K562 (cell line): ENCODE measurements around the gene IRF2BP2. TPM values are rescaled to one million over a fixed set of nuclear protein-coding genes. Genes with fewer than 3 reads are reported as not detected.

Experiments
- HNRNPL ChIP-seq: fragments of 200-400 bp; formaldehyde crosslinking; IDR thresholded peaks from 2 replicates; pipeline ENCODE4 v1.6.1; 2017; ENCODE audit warnings: low read depth, mild to moderate bottlenecking, low read length
- XRCC4 ChIP-seq: IDR thresholded peaks from one replicate; pipeline ENCODE4 v1.6.1; 2011; ENCODE audit not compliant: insufficient read depth, insufficient read length; ENCODE audit errors: extremely low read depth
- polyA plus RNA-seq, 8 experiments: library from polyadenylated mRNA; depleted of rRNA in 4 of 8; stranded (reverse) in 5 of 8; unstranded in 3 of 8; fragments of >200 nt; fragmentation: Nextera tagmentation in 2 of 8; fragmentation: Illumina TruSeq in 1 of 8; extraction: Ambion mirVana in 2 of 8; extraction: Trizol in 1 of 8; gene quantifications; 2 replicates each; pipeline versions ENCODE4 v1.2.1 to v1.2.3, GENCODE V29; 2011 to 2014; ENCODE audit warnings: inconsistent platforms in 1 of 8, missing spikeins in 1 of 8
- total RNA-seq, 7 experiments: library from RNA; depleted of rRNA in 6 of 7; stranded (reverse); fragments of >200 nt in 6 of 7; fragmentation: Illumina TruSeq in 2 of 7; extraction: Trizol in 2 of 7; gene quantifications; 2 replicates each; pipeline versions ENCODE4 v1.2.1 to v1.2.3, GENCODE V29; 2011 to 2021; ENCODE audit warnings: low replicate concordance in 1 of 7
- TF ChIP-seq, protein P1 (sequence below), 2 experiments: fragments of 450-650 bp in 1 of 2; sonication (generic) in 1 of 2; formaldehyde crosslinking in 1 of 2; IDR thresholded peaks; 2 replicates each; pipeline versions ENCODE4 v1.7.1 to v1.9.0; 2016 to 2022; ENCODE audit warnings: inconsistent platforms in 1 of 2, mild to moderate bottlenecking in 1 of 2, missing genetic modification reagents in 1 of 2

IRF2BP2 gene
- total and polyA plus RNA-seq, 9 of the 15 experiments (the other 6 are each of a cell fraction or from before 2014, with no cell fraction given) = 7.7 to 68.6 (median 22.1) TPM

DNA sequence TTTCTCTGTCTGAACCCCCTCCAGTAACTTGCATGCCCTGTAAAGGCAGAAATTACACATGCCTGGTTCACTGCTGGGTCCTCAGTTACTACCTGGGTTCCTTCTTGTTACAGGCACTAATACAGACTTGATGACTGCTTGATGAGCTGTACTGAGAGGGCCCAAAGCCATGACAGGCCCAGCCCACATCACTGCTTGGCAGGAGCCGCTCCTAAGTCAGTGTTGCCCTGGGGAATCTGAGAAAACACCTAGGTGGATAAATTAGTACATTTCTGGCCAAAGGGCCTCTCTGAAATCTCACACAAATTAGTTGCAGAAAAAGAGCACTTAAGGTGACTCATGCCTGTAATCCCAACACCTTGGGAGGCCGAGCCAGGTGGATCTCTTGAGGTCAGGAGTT, 37.8 kb upstream of the IRF2BP2 start (continued):
- TF ChIP-seq, protein P1, sequence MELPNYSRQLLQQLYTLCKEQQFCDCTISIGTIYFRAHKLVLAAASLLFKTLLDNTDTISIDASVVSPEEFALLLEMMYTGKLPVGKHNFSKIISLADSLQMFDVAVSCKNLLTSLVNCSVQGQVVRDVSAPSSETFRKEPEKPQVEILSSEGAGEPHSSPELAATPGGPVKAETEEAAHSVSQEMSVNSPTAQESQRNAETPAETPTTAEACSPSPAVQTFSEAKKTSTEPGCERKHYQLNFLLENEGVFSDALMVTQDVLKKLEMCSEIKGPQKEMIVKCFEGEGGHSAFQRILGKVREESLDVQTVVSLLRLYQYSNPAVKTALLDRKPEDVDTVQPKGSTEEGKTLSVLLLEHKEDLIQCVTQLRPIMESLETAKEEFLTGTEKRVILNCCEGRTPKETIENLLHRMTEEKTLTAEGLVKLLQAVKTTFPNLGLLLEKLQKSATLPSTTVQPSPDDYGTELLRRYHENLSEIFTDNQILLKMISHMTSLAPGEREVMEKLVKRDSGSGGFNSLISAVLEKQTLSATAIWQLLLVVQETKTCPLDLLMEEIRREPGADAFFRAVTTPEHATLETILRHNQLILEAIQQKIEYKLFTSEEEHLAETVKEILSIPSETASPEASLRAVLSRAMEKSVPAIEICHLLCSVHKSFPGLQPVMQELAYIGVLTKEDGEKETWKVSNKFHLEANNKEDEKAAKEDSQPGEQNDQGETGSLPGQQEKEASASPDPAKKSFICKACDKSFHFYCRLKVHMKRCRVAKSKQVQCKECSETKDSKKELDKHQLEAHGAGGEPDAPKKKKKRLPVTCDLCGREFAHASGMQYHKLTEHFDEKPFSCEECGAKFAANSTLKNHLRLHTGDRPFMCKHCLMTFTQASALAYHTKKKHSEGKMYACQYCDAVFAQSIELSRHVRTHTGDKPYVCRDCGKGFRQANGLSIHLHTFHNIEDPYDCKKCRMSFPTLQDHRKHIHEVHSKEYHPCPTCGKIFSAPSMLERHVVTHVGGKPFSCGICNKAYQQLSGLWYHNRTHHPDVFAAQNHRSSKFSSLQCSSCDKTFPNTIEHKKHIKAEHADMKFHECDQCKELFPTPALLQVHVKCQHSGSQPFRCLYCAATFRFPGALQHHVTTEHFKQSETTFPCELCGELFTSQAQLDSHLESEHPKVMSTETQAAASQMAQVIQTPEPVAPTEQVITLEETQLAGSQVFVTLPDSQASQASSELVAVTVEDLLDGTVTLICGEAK (IDR thresholded peaks at IDR 0.05) = no peak
- TF ChIP-seq, protein P1 (CRISPR knock-in tag; IDR thresholded peaks at IDR 0.05) = no peak
- TF ChIP-seq XRCC4 (no peak), HNRNPL (no peak)
